Activated T-cell treated with anti-CD3 and anti-CD28 coated beads, Interleukin-2, amount 50 U/mL, for 4 hours (primary cell): ENCODE measurements around the gene WWOX. TPM values are rescaled to one million over a fixed set of nuclear protein-coding genes. Genes with fewer than 3 reads are reported as not detected.

ENCODE experiments used
- ATAC-seq, 2 donors: fragments of 200-7000 bp; cut with Tn5 transposase; one replicate each; pipeline ENCODE4 v1.10.0; 2021
- DNase-seq: peaks from one replicate; pipeline ENCODE4 v3.0.0-alpha.2; 2020
- H3K27me3 Mint-ChIP-seq: one replicate; pipeline ENCODE4 v1.8.0; 2021; ENCODE audit warnings: low read depth, mixed read lengths
- H3K36me3 Mint-ChIP-seq: one replicate; pipeline ENCODE4 v1.8.0; 2022; ENCODE audit warnings: mixed read lengths; ENCODE audit not compliant: insufficient read depth
- H3K4me1 Mint-ChIP-seq: one replicate; pipeline ENCODE4 v1.8.0; 2021; ENCODE audit warnings: low read depth, mixed read lengths
- H3K4me3 Mint-ChIP-seq: one replicate; pipeline ENCODE4 v1.8.0; 2021; ENCODE audit warnings: mild to moderate bottlenecking, moderate library complexity, mixed read lengths
- H3K9me3 Mint-ChIP-seq: one replicate; pipeline ENCODE4 v1.8.0; 2021; ENCODE audit warnings: mixed read lengths
- total RNA-seq, 3 donors: library from RNA; stranded (reverse); gene quantifications; one replicate each; pipeline ENCODE4 v1.2.1, GENCODE V29; 2021

WWOX gene
- total RNA-seq, 3 donors from 2014 or later = 13.9 to 19.1 (median 18.9) TPM

GRCh38 chr16:78605548-78606101 is 506.2 kb downstream of the WWOX start:
- Mint-ChIP-seq H3K27me3 (no peaks in the 10 kb centered on the region), H3K4me3 (no peak overlapping the region), H3K4me1 (peaks cover 4% of the 10 kb centered on the region), H3K36me3 (no peaks in the 10 kb centered on the region), H3K9me3 (no peaks in the 10 kb centered on the region)
- no peak for ATAC-seq
- no peak for DNase-seq

GRCh38 chr16:78606545-78606944 is 507.1 kb downstream of the WWOX start:
- no peak overlapping the region for H3K4me3 Mint-ChIP-seq
- H3K27me3 Mint-ChIP-seq = no peaks in the 10 kb centered on the region
- no peaks in the 10 kb centered on the region for H3K9me3 Mint-ChIP-seq
- peaks cover 4% of the 10 kb centered on the region for H3K4me1 Mint-ChIP-seq
- DNase-seq = no peak
- no peaks in the 10 kb centered on the region for H3K36me3 Mint-ChIP-seq
- ATAC-seq = no peak

- ATAC-seq = no peak
- H3K27me3 Mint-ChIP-seq = no peaks in the 10 kb centered on the region
- H3K4me3 Mint-ChIP-seq = no peak overlapping the region
- H3K4me1 Mint-ChIP-seq = peaks cover 4% of the 10 kb centered on the region
- DNase-seq = no peak
- H3K36me3 Mint-ChIP-seq = no peaks in the 10 kb centered on the region
- no peaks in the 10 kb centered on the region for H3K9me3 Mint-ChIP-seq
These were observed 507.6 kb downstream of the WWOX start for GRCh38 chr16:78607022-78607421.

- no peaks in the 10 kb centered on the region for H3K9me3 Mint-ChIP-seq
- peaks cover 4% of the 10 kb centered on the region for H3K4me1 Mint-ChIP-seq
- no peak overlapping the region for H3K4me3 Mint-ChIP-seq
- DNase-seq (no peak), ATAC-seq (no peak)
- no peaks in the 10 kb centered on the region for H3K27me3 Mint-ChIP-seq
- no peaks in the 10 kb centered on the region for H3K36me3 Mint-ChIP-seq
These were observed 508.0 kb downstream of the WWOX start for GRCh38 chr16:78607465-78607864.

- no peak for ATAC-seq
- Mint-ChIP-seq H3K4me1 (peaks cover 4% of the 10 kb centered on the region), H3K4me3 (no peak overlapping the region), H3K27me3 (no peaks in the 10 kb centered on the region), H3K36me3 (no peaks in the 10 kb centered on the region), H3K9me3 (no peaks in the 10 kb centered on the region)
- DNase-seq = no peak
These were observed 508.9 kb downstream of the WWOX start for GRCh38 chr16:78608305-78608776.

- H3K4me1 Mint-ChIP-seq = peaks cover 4% of the 10 kb centered on the region
- no peaks in the 10 kb centered on the region for H3K36me3 Mint-ChIP-seq
- no peak for DNase-seq
- no peaks in the 10 kb centered on the region for H3K27me3 Mint-ChIP-seq
- H3K9me3 Mint-ChIP-seq = no peaks in the 10 kb centered on the region
- no peak for ATAC-seq
- no peak overlapping the region for H3K4me3 Mint-ChIP-seq
These were observed 510.2 kb downstream of the WWOX start for GRCh38 chr16:78609402-78610274.

- Mint-ChIP-seq H3K27me3 (no peaks in the 10 kb centered on the region), H3K36me3 (no peaks in the 10 kb centered on the region), H3K9me3 (no peaks in the 10 kb centered on the region), H3K4me1 (peaks cover 4% of the 10 kb centered on the region), H3K4me3 (no peak overlapping the region)
- no peak for ATAC-seq
- no peak for DNase-seq
These were observed 511.9 kb downstream of the WWOX start for GRCh38 chr16:78611318-78611717.

- H3K9me3 Mint-ChIP-seq = peaks cover 5% of the 10 kb centered on the region
- H3K4me1 Mint-ChIP-seq = no peaks in the 10 kb centered on the region
- ATAC-seq = no peak
- no peaks in the 10 kb centered on the region for H3K36me3 Mint-ChIP-seq
- no peak for DNase-seq
- no peak overlapping the region for H3K4me3 Mint-ChIP-seq
- no peaks in the 10 kb centered on the region for H3K27me3 Mint-ChIP-seq
These were observed 520.4 kb downstream of the WWOX start for GRCh38 chr16:78619811-78620210.

- Mint-ChIP-seq H3K36me3 (no peaks in the 10 kb centered on the region), H3K4me3 (no peak overlapping the region), H3K9me3 (peaks cover 5% of the 10 kb centered on the region), H3K4me1 (no peaks in the 10 kb centered on the region), H3K27me3 (no peaks in the 10 kb centered on the region)
- ATAC-seq (no peak), DNase-seq (no peak)
These were observed 520.8 kb downstream of the WWOX start for GRCh38 chr16:78620291-78620690.

- ATAC-seq (no peak), DNase-seq (no peak)
- H3K4me1 Mint-ChIP-seq = no peaks in the 10 kb centered on the region
- no peaks in the 10 kb centered on the region for H3K27me3 Mint-ChIP-seq
- peaks cover 5% of the 10 kb centered on the region for H3K9me3 Mint-ChIP-seq
- no peak overlapping the region for H3K4me3 Mint-ChIP-seq
- H3K36me3 Mint-ChIP-seq = peaks cover 8% of the 10 kb centered on the region
These were observed 524.3 kb downstream of the WWOX start for GRCh38 chr16:78623796-78624195.

GRCh38 chr16:78624366-78624765 is 524.9 kb downstream of the WWOX start:
- DNase-seq (no peak), ATAC-seq (no peak)
- H3K4me3 Mint-ChIP-seq = no peak overlapping the region
- H3K9me3 Mint-ChIP-seq = peaks cover 11% of the 10 kb centered on the region
- H3K36me3 Mint-ChIP-seq = peaks cover 8% of the 10 kb centered on the region
- no peaks in the 10 kb centered on the region for H3K27me3 Mint-ChIP-seq
- H3K4me1 Mint-ChIP-seq = no peaks in the 10 kb centered on the region

- H3K27me3 Mint-ChIP-seq = no peaks in the 10 kb centered on the region
- ATAC-seq = no peak
- peaks cover 8% of the 10 kb centered on the region for H3K36me3 Mint-ChIP-seq
- peaks cover 17% of the 10 kb centered on the region for H3K9me3 Mint-ChIP-seq
- no peak overlapping the region for H3K4me3 Mint-ChIP-seq
- H3K4me1 Mint-ChIP-seq = no peaks in the 10 kb centered on the region
- DNase-seq = no peak
These were observed 529.1 kb downstream of the WWOX start for GRCh38 chr16:78628461-78629045.

GRCh38 chr16:78629173-78629572 is 529.7 kb downstream of the WWOX start:
- Mint-ChIP-seq H3K4me3 (no peak overlapping the region), H3K4me1 (no peaks in the 10 kb centered on the region), H3K36me3 (peaks cover 8% of the 10 kb centered on the region), H3K9me3 (peaks cover 17% of the 10 kb centered on the region), H3K27me3 (no peaks in the 10 kb centered on the region)
- ATAC-seq (no peak), DNase-seq (no peak)

GRCh38 chr16:78630102-78630501 is 530.6 kb downstream of the WWOX start:
- Mint-ChIP-seq H3K36me3 (peaks cover 8% of the 10 kb centered on the region), H3K4me1 (no peaks in the 10 kb centered on the region), H3K27me3 (no peaks in the 10 kb centered on the region), H3K4me3 (no peak overlapping the region), H3K9me3 (peaks cover 17% of the 10 kb centered on the region)
- ATAC-seq = no peak
- no peak for DNase-seq

GRCh38 chr16:78633551-78633950 is 534.1 kb downstream of the WWOX start:
- ATAC-seq (no peak), DNase-seq (no peak)
- Mint-ChIP-seq H3K4me1 (no peaks in the 10 kb centered on the region), H3K4me3 (no peak overlapping the region), H3K27me3 (no peaks in the 10 kb centered on the region), H3K36me3 (peaks cover 3% of the 10 kb centered on the region), H3K9me3 (peaks cover 17% of the 10 kb centered on the region)
